ENCODE results near the gene SOX6. TPM values are rescaled to one million over a fixed set of nuclear protein-coding genes. Genes with fewer than 3 reads are reported as not detected.

Gene SOX6
- total RNA-seq, 8 experiments from 2014 or later = 0.92 to 25.7 (median 3.6) TPM

DNA sequence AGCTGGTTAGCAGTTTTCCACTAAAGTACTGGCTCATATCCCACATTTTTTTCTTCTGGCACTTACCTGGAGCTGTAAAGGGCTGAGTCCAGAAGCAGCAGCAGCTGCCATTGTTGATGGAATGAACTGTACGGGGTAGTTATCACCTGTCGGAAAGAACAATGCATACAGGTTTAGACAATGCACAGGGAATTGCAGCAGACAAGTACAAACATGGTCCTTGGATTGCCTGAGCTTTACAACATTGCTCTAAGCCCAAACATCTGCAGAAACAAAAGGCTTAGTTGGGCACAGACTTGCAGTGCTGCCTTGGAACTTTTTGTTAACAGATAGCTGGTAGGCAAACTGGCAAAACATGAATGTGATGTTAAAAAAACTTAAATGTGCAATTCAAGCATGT lies 258.8 kb downstream of the SOX6 start:
- ATAC-seq (replicated peaks in 6 of 8) = peak in 1 of 8 experiments; percentile 43
- in situ Hi-C loops (cut with MboI; ENCODE audit: low pct_unique_long_range_greater_than_20kb in 2 of 9, low sequenced_read_pairs in 9 of 9, unreplicated experiment in 9 of 9) = no loop called here
- 0 to 83% (median 72%) methylated on average over 2 of the region's 2 CpGs; no CpG with 5 or more reads in 2 of the 10 experiments for WGBS, 10 experiments
- peaks cover 4 to 12% of the 10 kb centered on the region in 2 donors for H3K4me1 ChIP-seq (replicated peaks in 1 of 2)
- no peak overlapping the region for H3K27ac ChIP-seq
- H3K4me3 ChIP-seq = no peak overlapping the region

- Histone ChIP-seq H3K4me1 (replicated peaks in 1 of 2) (peaks cover 4 to 15% of the 10 kb centered on the region in 2 donors), H3K27ac (no peak overlapping the region), H3K4me3 (no peak overlapping the region)
- ATAC-seq (replicated peaks in 6 of 8) = no peak
- in situ Hi-C loops (cut with MboI; ENCODE audit: low pct_unique_long_range_greater_than_20kb in 2 of 9, low sequenced_read_pairs in 9 of 9, unreplicated experiment in 9 of 9) = no loop called here
- WGBS, 10 experiments = 20 to 100% (median 98%) methylated on average over 1 to 2 of the region's 2 CpGs; no CpG with 5 or more reads in 2 of the 10 experiments
Observed at GRCh38 chr11:16096336-16096735, 260.0 kb downstream of the SOX6 start.

DNA sequence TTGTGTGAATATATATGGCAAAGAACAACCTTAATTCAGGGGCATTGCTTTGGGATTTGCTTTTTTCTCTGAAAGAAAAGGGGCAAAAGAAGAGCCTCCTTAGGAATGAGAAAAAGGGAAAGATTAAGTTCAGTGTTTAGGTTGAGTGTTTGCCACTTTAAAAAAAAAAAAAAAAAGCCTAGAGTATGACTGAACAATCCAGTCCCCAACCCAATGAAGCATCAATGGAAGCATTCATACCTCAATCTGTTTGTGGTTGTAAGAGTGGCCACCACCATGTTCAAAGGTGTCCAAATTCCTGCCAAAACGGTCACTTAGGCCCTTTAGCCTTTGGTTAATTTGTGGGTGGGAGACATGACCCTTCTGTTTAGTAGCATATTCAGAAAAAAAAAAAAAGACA lies 260.6 kb downstream of the SOX6 start:
- no peak for ATAC-seq (replicated peaks in 6 of 8)
- H3K27ac ChIP-seq = no peak overlapping the region
- WGBS, 10 experiments = 0 to 100% (median 78%) methylated on average over 1 of the region's 1 CpG; no CpG with 5 or more reads in 2 of the 10 experiments
- H3K4me1 ChIP-seq (replicated peaks in 1 of 2) = peaks cover 4 to 15% of the 10 kb centered on the region in 2 donors
- H3K4me3 ChIP-seq = no peak overlapping the region
- in situ Hi-C loops (cut with MboI; ENCODE audit: low pct_unique_long_range_greater_than_20kb in 2 of 9, low sequenced_read_pairs in 9 of 9, unreplicated experiment in 9 of 9) = no loop called here

- peaks cover 4 to 15% of the 10 kb centered on the region in 2 donors for H3K4me1 ChIP-seq (replicated peaks in 1 of 2)
- in situ Hi-C loops (cut with MboI; ENCODE audit: low pct_unique_long_range_greater_than_20kb in 2 of 9, low sequenced_read_pairs in 9 of 9, unreplicated experiment in 9 of 9) = no loop called here
- WGBS, 10 experiments = 17 to 100% (median 79%) methylated on average over 1 to 2 of the region's 3 CpGs; no CpG with 5 or more reads in 2 of the 10 experiments
- H3K27ac ChIP-seq = no peak overlapping the region
- H3K4me3 ChIP-seq = no peak overlapping the region
- peak in 1 of 8 experiments; percentile 32 for ATAC-seq (replicated peaks in 6 of 8)
Observed at GRCh38 chr11:16093889-16094653, 262.3 kb downstream of the SOX6 start.

DNA sequence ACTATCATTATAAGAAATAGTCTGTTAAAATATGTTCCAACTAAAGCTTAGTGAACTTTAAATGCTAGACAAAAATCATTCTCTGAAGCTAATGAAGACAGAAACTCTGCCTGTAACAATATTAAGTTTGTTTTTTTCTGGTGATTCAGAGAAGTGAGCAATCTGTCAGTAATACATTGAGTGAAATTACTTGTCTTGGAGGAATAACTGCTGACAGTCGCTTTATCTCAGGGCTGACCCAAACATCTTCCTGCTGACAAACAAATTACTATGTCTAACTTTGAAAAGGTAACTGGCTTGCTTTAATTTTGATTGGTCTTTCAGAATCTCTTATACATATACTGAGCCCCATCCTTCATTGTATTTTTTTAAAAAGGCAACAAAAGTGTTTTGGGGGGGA lies 264.5 kb downstream of the SOX6 start:
- H3K27ac ChIP-seq = no peak overlapping the region
- in situ Hi-C loops (cut with MboI; ENCODE audit: low pct_unique_long_range_greater_than_20kb in 2 of 9, low sequenced_read_pairs in 9 of 9, unreplicated experiment in 9 of 9) = no loop called here
- H3K4me1 ChIP-seq (replicated peaks in 1 of 2) = peaks cover 0 to 15% of the 10 kb centered on the region in 2 donors
- ATAC-seq (replicated peaks in 6 of 8) = no peak
- WGBS, 10 experiments = 0 to 100% (median 91%) methylated on average over 1 of the region's 1 CpG; no CpG with 5 or more reads in 4 of the 10 experiments
- H3K4me3 ChIP-seq = no peak overlapping the region

GRCh38 chr11:16089481-16089880 lies 266.9 kb downstream of the SOX6 start:
- Histone ChIP-seq H3K27ac (no peak overlapping the region), H3K4me1 (replicated peaks in 1 of 2) (peaks cover 6 to 24% of the 10 kb centered on the region in 2 donors), H3K4me3 (no peak overlapping the region)
- 0 to 100% (median 91%) methylated on average over 1 of the region's 1 CpG; no CpG with 5 or more reads in 2 of the 10 experiments for WGBS, 10 experiments
- ATAC-seq (replicated peaks in 6 of 8) = no peak
- in situ Hi-C loops (cut with MboI; ENCODE audit: low pct_unique_long_range_greater_than_20kb in 2 of 9, low sequenced_read_pairs in 9 of 9, unreplicated experiment in 9 of 9) = no loop called here

GRCh38 chr11:16088774-16089173 lies 267.6 kb downstream of the SOX6 start:
- 0 to 100% (median 83%) methylated on average over 1 of the region's 1 CpG; no CpG with 5 or more reads in 1 of the 10 experiments for WGBS, 10 experiments
- no peak overlapping the region for H3K27ac ChIP-seq
- in situ Hi-C loops (cut with MboI; ENCODE audit: low pct_unique_long_range_greater_than_20kb in 2 of 9, low sequenced_read_pairs in 9 of 9, unreplicated experiment in 9 of 9) = no loop called here
- no peak overlapping the region for H3K4me3 ChIP-seq
- peaks cover 6 to 22% of the 10 kb centered on the region in 2 donors for H3K4me1 ChIP-seq (replicated peaks in 1 of 2)
- ATAC-seq (replicated peaks in 6 of 8) = no peak

DNA sequence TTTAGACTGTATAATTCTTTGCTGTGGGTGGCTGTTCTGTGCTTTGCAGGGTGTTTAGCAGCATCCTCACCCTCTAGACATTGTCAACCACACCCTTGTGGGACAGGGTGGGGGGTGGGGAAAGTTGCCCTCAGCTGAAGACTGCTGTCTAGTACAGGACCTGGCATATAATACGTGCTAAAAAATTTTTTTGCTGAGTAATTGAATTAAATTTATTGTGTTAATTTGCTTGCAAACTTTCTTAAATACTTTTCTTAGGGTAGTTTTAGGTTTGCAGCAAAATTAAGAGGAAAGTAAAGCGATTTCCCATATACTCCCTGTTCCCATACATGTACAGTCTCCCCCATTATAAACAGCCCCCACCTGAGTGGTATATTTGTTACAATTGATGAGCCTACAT lies 268.5 kb downstream of the SOX6 start:
- Histone ChIP-seq H3K4me1 (replicated peaks in 1 of 2) (peaks cover 7 to 16% of the 10 kb centered on the region in 2 donors), H3K4me3 (no peak overlapping the region), H3K27ac (no peak overlapping the region)
- no peak for ATAC-seq (replicated peaks in 6 of 8)
- in situ Hi-C loops (cut with MboI; ENCODE audit: low pct_unique_long_range_greater_than_20kb in 2 of 9, low sequenced_read_pairs in 9 of 9, unreplicated experiment in 9 of 9) = no loop called here
- 0 to 100% (median 89%) methylated on average over 1 to 2 of the region's 2 CpGs; no CpG with 5 or more reads in 3 of the 10 experiments for WGBS, 10 experiments

DNA sequence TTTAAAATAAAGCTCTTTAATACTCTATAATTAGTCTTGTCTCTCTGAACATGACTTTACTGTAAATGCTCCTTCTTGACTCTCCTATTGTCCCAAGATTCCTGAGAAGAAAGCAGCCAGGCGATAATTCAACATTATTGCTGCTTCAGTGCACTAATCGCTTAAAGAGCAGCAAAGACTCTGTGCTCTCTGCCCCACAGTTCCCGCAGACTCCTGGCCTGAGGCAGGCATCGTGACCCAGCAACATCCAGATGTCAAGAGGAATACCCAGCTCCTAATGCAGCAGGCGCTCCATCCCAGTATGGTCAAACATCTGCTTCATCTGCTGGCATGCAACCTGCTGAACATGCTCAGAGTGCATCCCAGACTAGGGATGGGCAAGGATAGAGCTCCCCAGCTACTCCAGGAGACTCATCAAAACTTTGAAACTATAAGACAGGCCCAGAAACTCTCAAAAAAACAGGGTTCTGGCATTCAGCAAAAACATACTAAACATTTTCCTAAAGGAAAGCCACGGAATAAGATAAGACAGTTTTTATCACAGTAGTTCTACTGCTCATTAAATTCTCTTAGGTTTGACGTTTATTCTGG lies 270.0 kb downstream of the SOX6 start:
- WGBS, 10 experiments = 20 to 76% (median 37%) methylated on average over 1 to 6 of the region's 7 CpGs
- in situ Hi-C loops (cut with MboI; ENCODE audit: low pct_unique_long_range_greater_than_20kb in 2 of 9, low sequenced_read_pairs in 9 of 9, unreplicated experiment in 9 of 9) = no loop called here
- peak in 6 of 8 experiments; percentile 63 to 96 (median 89) for ATAC-seq (replicated peaks in 6 of 8)

DNA sequence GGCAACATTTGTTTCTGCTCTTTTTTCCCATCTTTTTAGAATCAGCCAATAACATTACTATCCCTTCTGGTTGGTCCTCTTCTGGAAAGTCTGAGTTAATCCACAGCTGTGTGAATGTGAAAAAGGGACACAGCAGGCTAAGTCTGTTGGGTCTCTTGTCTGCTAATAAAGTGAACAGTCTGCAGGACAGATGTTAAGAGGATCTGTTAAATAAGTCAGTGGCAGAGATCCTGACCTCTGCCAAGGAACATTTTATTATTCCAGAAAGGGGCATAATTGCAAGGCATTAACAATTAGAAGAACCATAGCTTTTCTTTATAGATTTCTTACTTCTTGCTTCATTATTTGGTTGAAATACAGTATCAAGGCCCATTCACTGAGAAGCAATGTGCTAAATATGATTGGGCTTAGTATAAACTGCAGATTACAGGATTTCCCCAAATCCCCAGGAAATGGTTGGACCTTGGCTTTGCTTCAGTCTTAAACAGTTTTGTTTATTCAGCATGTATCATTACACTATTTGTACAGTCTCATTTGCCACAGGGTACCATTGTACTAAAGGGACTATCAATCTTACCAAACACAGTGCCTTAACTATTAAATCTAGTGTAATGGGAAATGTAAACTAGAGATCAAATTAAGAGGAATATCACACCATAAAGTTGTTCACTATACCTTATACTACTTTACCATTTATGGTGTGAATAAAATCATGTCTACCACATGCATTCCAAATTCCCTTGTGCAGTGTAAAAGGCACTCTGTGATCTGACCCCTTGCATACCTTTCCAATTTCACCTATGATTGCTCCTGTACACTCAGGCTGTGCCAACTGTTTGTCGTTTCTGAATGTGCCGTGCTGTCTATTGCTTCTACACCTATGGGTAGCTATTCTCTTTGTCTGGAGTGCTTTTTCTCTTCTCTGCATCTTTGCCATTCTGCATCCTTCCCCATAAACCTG lies 274.0 kb downstream of the SOX6 start:
- H3K4me1 ChIP-seq (replicated peaks in 1 of 2) = peaks cover 13 to 25% of the 10 kb centered on the region in 2 donors
- no peak overlapping the region for H3K27ac ChIP-seq
- ATAC-seq (replicated peaks in 6 of 8) = peak in 5 of 8 experiments; percentile 8 to 37 (median 26)
- no peak overlapping the region for H3K4me3 ChIP-seq
- in situ Hi-C loops (cut with MboI; ENCODE audit: low pct_unique_long_range_greater_than_20kb in 2 of 9, low sequenced_read_pairs in 9 of 9, unreplicated experiment in 9 of 9) = no loop called here
- 46 to 100% (median 93%) methylated on average over 1 to 2 of the region's 2 CpGs; no CpG with 5 or more reads in 1 of the 10 experiments for WGBS, 10 experiments

More for the DNA sequence above, 270.0 kb downstream of the SOX6 start:
- Histone ChIP-seq H3K4me1 (replicated peaks in 1 of 2) (peaks cover 13 to 22% of the 10 kb centered on the region in 2 donors), H3K4me3 (no peak overlapping the region), H3K27ac (no peak overlapping the region)

DNA sequence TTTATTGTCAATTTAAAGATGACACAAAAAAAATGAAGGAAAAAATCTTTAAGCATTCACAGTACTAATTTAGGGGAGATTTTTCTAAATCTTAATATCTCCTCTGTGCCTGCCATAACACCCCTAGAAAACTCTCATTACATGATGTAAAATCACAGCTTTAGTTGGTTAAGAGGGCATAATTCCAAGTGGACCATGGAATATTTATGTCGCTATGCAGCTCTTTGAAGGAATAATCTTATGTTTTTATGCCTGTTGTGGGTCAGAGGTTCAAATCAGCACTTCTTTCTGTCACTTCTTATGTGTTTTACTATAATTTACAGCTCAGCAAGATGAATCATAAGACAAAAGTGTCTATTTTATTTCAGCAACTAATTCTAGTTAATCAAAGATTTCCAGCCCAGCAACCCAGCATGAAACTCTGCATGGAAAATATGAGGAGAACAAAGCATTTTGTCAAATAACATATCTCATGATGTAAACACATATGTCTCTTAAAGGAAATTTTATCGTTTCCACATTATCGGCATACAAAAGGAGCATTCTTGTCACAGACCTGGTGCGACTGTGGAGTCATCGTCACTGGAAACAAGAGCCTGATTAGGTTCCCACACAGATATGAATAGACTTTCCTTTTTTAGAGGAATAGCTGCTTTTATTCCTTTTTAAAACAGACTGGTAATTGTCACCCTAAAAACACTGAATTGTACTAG lies 274.8 kb downstream of the SOX6 start:
- Histone ChIP-seq H3K4me3 (no peak overlapping the region), H3K27ac (no peak overlapping the region), H3K4me1 (replicated peaks in 1 of 2) (peaks cover 13 to 25% of the 10 kb centered on the region in 2 donors)
- in situ Hi-C loops (cut with MboI; ENCODE audit: low pct_unique_long_range_greater_than_20kb in 2 of 9, low sequenced_read_pairs in 9 of 9, unreplicated experiment in 9 of 9) = no loop called here
- peak in 5 of 8 experiments; percentile 18 to 58 (median 22) for ATAC-seq (replicated peaks in 6 of 8)
- 2 to 66% (median 36%) methylated on average over 1 to 5 of the region's 5 CpGs; no CpG with 5 or more reads in 2 of the 10 experiments for WGBS, 10 experiments

All from motor neuron (in vitro differentiated cells).